Natural killer cell (primary cell): ENCODE results near the gene SLC1A2. TPM values are rescaled to one million over a fixed set of nuclear protein-coding genes. Genes with fewer than 3 reads are reported as not detected.

Experiments used
- ATAC-seq, 3 donors: fragments of 150-1000 bp in 2 of 3; fragments of 200-7000 bp in 1 of 3; cut with Tn5 transposase; 1 replicate in 1 of 3; 2 replicates in 2 of 3; pipeline ENCODE4 v1.10.0; 2021; ENCODE audit warnings: mild to moderate bottlenecking in 2 of 3, moderate library complexity in 2 of 3
- DNase-seq, 2 donors: peaks; one replicate each; pipeline versions ENCODE4 v3.0.0 to v3.0.0-alpha.2; 2013 to 2021; ENCODE audit warnings: mixed read lengths in 1 of 2
- H3K27ac ChIP-seq: one replicate; pipeline ENCODE4 v1.5.1; 2013; ENCODE audit warnings: mild to moderate bottlenecking, low read length
- H3K27me3 ChIP-seq: one replicate; pipeline ENCODE4 v1.6.1; 2013; ENCODE audit warnings: low read length; ENCODE audit not compliant: control insufficient read depth, insufficient read depth
- H3K36me3 ChIP-seq: one replicate; pipeline ENCODE4 v1.6.1; 2013; ENCODE audit warnings: low read length; ENCODE audit not compliant: control insufficient read depth, insufficient read depth
- H3K4me1 ChIP-seq: one replicate; pipeline ENCODE4 v1.6.1; 2013; ENCODE audit warnings: low read length; ENCODE audit not compliant: control insufficient read depth, insufficient read depth
- H3K4me3 ChIP-seq: one replicate; pipeline ENCODE4 v1.5.1; 2013; ENCODE audit warnings: low read length
- H3K9me3 ChIP-seq: one replicate; pipeline ENCODE4 v1.6.1; 2013; ENCODE audit warnings: low read length; ENCODE audit not compliant: control insufficient read depth, insufficient read depth
- H3K27ac Mint-ChIP-seq, 2 donors: one replicate each; pipeline ENCODE4 v1.8.0; 2022; ENCODE audit warnings: mild to moderate bottlenecking in 2 of 2, mixed read lengths in 2 of 2, moderate library complexity in 1 of 2
- H3K27me3 Mint-ChIP-seq, 2 donors: one replicate each; pipeline ENCODE4 v1.8.0; 2022; ENCODE audit warnings: low read depth in 2 of 2, mixed read lengths in 2 of 2
- H3K36me3 Mint-ChIP-seq: one replicate; pipeline ENCODE4 v1.8.0; 2022; ENCODE audit warnings: mixed read lengths
- H3K4me1 Mint-ChIP-seq, 2 donors: one replicate each; pipeline ENCODE4 v1.8.0; 2022; ENCODE audit warnings: mixed read lengths in 2 of 2
- H3K4me3 Mint-ChIP-seq: one replicate; pipeline ENCODE4 v1.8.0; 2022; ENCODE audit warnings: mild to moderate bottlenecking, moderate library complexity, mixed read lengths
- H3K9me3 Mint-ChIP-seq, 2 donors: one replicate each; pipeline ENCODE4 v1.8.0; 2022; ENCODE audit warnings: mixed read lengths in 2 of 2
- WGBS: methylation state at CpG from one replicate; pipeline ENCODE4 v1.1.7; 2013; ENCODE audit warnings: missing lambda C conversion rate; ENCODE audit not compliant: insufficient coverage; 5-methylcytosine and 5-hydroxymethylcytosine counted together
- intact Hi-C: fragments of 100-400 bp; cut with micrococcal nuclease; formaldehyde crosslinking; loops from one replicate; pipeline ENCODE4 v1.14.2; 2022
- total RNA-seq, 4 donors: library from RNA; stranded (reverse); fragments of 120-200 nt in 1 of 4; gene quantifications; one replicate each; pipeline versions ENCODE4 v1.2.3 to v1.2.4, GENCODE V29; 2013 to 2022
- TF ChIP-seq, protein P1 (sequence below): fragments of 200-600 bp; IDR thresholded peaks from one replicate; pipeline ENCODE4 v1.8.0; 2022; ENCODE audit warnings: antibody characterized with exemption

Gene SLC1A2
- total RNA-seq, 3 donors from 2014 or later (not counting 1 experiment from before 2014, with no cell fraction given): 0.02 TPM; not detected in 2

DNA sequence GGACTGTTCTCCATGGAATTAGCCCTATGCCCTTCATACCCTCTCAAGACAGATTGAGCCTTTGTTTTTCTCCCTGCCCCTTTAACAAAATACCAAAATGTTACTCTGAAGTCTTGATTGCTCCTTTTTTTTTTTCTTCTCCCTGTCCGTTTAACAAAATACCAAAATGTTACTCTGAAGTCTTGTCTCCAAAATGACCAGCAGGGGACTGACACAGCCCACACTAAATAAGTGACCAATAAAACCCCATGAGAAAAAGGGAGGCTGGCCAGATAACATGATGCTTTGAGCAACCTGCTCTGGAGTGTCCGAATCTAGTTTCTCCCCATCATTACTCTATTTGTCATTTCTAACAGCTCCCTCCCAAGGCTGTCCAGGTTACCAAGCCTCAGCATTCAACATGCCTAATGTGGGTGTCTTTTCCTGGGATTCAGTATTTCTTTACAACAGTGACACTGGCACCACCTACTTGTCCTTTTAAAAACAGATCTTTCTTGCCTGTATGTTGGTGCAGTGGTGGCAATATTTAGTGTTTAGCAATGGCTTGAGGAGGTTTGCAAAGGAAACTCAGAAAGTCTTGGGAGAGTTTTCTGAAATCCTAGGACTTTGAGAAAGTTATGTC lies 42.7 kb upstream of the SLC1A2 start:
- H3K36me3 ChIP-seq: no peaks in the 10 kb centered on the region
- no peak for DNase-seq
- Mint-ChIP-seq H3K36me3 (no peaks in the 10 kb centered on the region), H3K27me3 (peaks cover 17 to 49% of the 10 kb centered on the region in 2 donors), H3K27ac (no peak overlapping the region), H3K4me1 (no peaks in the 10 kb centered on the region), H3K9me3 (no peaks in the 10 kb centered on the region), H3K4me3 (no peak overlapping the region)
- 91% methylated on average over 2 of the region's 2 CpGs for WGBS
- H3K4me1 ChIP-seq: no peaks in the 10 kb centered on the region
- intact Hi-C loops: no loop called here
- no peak overlapping the region for H3K27ac ChIP-seq
- no peak overlapping the region for H3K4me3 ChIP-seq
- H3K27me3 ChIP-seq: no peaks in the 10 kb centered on the region
- ATAC-seq: no peak
- H3K9me3 ChIP-seq: no peaks in the 10 kb centered on the region
- TF ChIP-seq, protein P1, sequence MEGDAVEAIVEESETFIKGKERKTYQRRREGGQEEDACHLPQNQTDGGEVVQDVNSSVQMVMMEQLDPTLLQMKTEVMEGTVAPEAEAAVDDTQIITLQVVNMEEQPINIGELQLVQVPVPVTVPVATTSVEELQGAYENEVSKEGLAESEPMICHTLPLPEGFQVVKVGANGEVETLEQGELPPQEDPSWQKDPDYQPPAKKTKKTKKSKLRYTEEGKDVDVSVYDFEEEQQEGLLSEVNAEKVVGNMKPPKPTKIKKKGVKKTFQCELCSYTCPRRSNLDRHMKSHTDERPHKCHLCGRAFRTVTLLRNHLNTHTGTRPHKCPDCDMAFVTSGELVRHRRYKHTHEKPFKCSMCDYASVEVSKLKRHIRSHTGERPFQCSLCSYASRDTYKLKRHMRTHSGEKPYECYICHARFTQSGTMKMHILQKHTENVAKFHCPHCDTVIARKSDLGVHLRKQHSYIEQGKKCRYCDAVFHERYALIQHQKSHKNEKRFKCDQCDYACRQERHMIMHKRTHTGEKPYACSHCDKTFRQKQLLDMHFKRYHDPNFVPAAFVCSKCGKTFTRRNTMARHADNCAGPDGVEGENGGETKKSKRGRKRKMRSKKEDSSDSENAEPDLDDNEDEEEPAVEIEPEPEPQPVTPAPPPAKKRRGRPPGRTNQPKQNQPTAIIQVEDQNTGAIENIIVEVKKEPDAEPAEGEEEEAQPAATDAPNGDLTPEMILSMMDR: no peak

DNA sequence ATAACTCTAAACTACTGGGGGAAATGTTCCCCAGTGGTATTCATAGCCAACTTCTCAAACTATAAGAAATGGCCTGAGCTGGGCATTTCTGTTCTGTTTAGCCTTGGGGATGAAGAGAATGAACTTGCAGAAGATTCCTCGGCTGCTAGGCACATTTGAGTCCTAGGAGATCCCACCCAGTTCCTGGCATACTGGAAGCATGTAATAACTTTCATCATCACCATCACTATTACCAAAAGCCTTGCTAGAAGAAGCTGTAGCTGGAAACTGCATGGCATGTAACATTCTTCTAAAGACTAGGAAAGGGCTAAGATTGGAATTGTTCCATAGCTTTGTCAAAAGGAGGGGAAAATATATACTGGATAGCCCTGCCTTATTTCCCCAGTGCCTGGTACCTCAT lies 40.1 kb upstream of the SLC1A2 start:
- Histone ChIP-seq H3K27ac (no peak overlapping the region), H3K4me1 (no peaks in the 10 kb centered on the region), H3K36me3 (no peaks in the 10 kb centered on the region), H3K27me3 (peaks cover 2% of the 10 kb centered on the region), H3K4me3 (no peak overlapping the region), H3K9me3 (no peaks in the 10 kb centered on the region)
- no peaks in the 10 kb centered on the region for H3K9me3 Mint-ChIP-seq
- 75% methylated on average over 1 of the region's 1 CpG for WGBS
- no peaks in the 10 kb centered on the region for H3K4me1 Mint-ChIP-seq
- DNase-seq (no peak), ATAC-seq (no peak)
- TF ChIP-seq, protein P1: no peak
- no peak overlapping the region for H3K27ac Mint-ChIP-seq
- H3K36me3 Mint-ChIP-seq: no peaks in the 10 kb centered on the region
- no peak overlapping the region for H3K4me3 Mint-ChIP-seq
- H3K27me3 Mint-ChIP-seq: peaks cover 21 to 48% of the 10 kb centered on the region in 2 donors
- intact Hi-C loops: no loop called here

GRCh38 chr11:35458846-35459245 lies 39.5 kb upstream of the SLC1A2 start:
- H3K4me1 Mint-ChIP-seq: no peaks in the 10 kb centered on the region
- H3K27me3 ChIP-seq: peaks cover 2% of the 10 kb centered on the region
- no peak for DNase-seq
- no peak overlapping the region for H3K27ac Mint-ChIP-seq
- no peaks in the 10 kb centered on the region for H3K9me3 ChIP-seq
- H3K36me3 ChIP-seq: no peaks in the 10 kb centered on the region
- H3K4me1 ChIP-seq: no peaks in the 10 kb centered on the region
- H3K4me3 ChIP-seq: no peak overlapping the region
- peaks cover 21 to 44% of the 10 kb centered on the region in 2 donors for H3K27me3 Mint-ChIP-seq
- intact Hi-C loops: no loop called here
- no peaks in the 10 kb centered on the region for H3K36me3 Mint-ChIP-seq
- TF ChIP-seq, protein P1: no peak
- H3K27ac ChIP-seq: no peak overlapping the region
- no peak for ATAC-seq
- WGBS: 83% methylated on average over 3 of the region's 3 CpGs
- no peak overlapping the region for H3K4me3 Mint-ChIP-seq
- H3K9me3 Mint-ChIP-seq: no peaks in the 10 kb centered on the region

GRCh38 chr11:35454362-35454761 lies 35.0 kb upstream of the SLC1A2 start:
- H3K27me3 Mint-ChIP-seq: peaks cover 21 to 43% of the 10 kb centered on the region in 2 donors
- H3K9me3 Mint-ChIP-seq: no peaks in the 10 kb centered on the region
- ATAC-seq (no peak), DNase-seq (no peak)
- Histone ChIP-seq H3K4me1 (no peaks in the 10 kb centered on the region), H3K27ac (no peak overlapping the region), H3K36me3 (no peaks in the 10 kb centered on the region), H3K4me3 (no peak overlapping the region), H3K27me3 (peaks cover 2% of the 10 kb centered on the region), H3K9me3 (no peaks in the 10 kb centered on the region)
- intact Hi-C loops: no loop called here
- no peaks in the 10 kb centered on the region for H3K4me1 Mint-ChIP-seq
- no peak overlapping the region for H3K27ac Mint-ChIP-seq
- no peaks in the 10 kb centered on the region for H3K36me3 Mint-ChIP-seq
- 17% methylated on average over 1 of the region's 1 CpG for WGBS
- TF ChIP-seq, protein P1: no peak
- H3K4me3 Mint-ChIP-seq: no peak overlapping the region
